ENCODE results near the gene MYRF.
A peak's percentile ranks its signal among the peaks of the same experiment; 100 is the strongest.

Gene MYRF

GRCh38 chr11:61749591-61750217 is 2.7 kb upstream of the MYRF start:
- no peaks in the 10 kb centered on the region for H3K9me3 ChIP-seq (ENCODE audit: control insufficient read depth, insufficient read depth, low read depth, low read length)
- no peak overlapping the region for H3K27ac ChIP-seq (ENCODE audit: extremely low read depth, low read depth, low read length)
- H3K4me1 ChIP-seq (ENCODE audit: control insufficient read depth, insufficient read depth, low read length): no peaks in the 10 kb centered on the region
- no peak overlapping the region for H3K4me3 ChIP-seq (ENCODE audit: low read depth, low read length)
- ChIA-PET CTCF (interaction anchor here (0.5 to 6.7 kb wide), 14 partner anchors 12 to 708 kb away, joined by 3 to 118 read pairs (median 5); partner anchors contain the start of genes FEN1, TMEM138 and TMEM258), POLR2A (interaction anchor here (1.0 kb wide), 1 partner anchor 39 kb away, joined by 3 read pairs; no protein-coding TSS in a partner anchor)
- no peak for TF ChIP-seq ZNF48 (tag by site-specific recombination; IDR thresholded peaks at IDR 0.05)
- TF ChIP-seq EGR2 (tag by site-specific recombination; IDR thresholded peaks at IDR 0.05; ENCODE audit: low read depth): peak; percentile 50; the same call in 1 of the 2 replicates
- no peak for TF ChIP-seq ZNF521 (tag by site-specific recombination; IDR thresholded peaks at IDR 0.05)
- H3K36me3 ChIP-seq (ENCODE audit: control insufficient read depth in 2 of 2, insufficient read depth in 1 of 2, low read length in 2 of 2): no peaks in the 10 kb centered on the region

DNA sequence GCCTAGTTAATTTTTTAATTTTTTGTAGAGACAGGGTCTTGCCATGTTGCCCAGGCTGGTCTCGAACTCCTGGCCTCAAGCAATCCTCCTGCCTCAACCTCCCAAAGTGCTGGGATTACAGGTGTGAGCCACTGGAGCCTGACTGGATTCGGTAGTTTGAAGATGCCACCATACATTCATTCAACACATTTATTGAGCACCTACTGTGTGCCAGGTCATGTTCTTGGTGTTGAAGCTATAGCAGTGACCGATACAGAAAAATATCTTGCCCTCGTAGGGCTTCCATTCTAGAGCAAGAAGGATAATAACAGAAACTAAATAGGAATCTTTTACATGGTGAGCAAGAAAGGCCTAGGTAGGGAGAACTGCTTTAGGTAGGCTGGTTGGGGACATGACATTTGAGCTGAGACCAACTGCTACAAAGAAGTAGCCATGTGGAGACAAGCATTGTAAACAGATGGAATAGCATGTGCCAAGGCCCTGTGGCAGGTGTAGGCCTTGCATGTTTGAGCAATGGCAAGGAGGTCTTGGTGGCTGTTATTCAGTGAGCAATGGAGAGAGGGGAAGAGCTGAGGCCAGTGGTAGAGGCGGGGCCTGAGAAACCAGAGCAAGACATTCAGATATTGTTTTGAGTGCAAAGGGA is 1.7 kb upstream of the MYRF start:
- no peaks in the 10 kb centered on the region for H3K9me3 ChIP-seq (ENCODE audit: control insufficient read depth, insufficient read depth, low read depth, low read length)
- H3K27ac ChIP-seq (ENCODE audit: extremely low read depth, low read depth, low read length): no peak overlapping the region
- TF ChIP-seq ZNF529 (tag by site-specific recombination; IDR thresholded peaks at IDR 0.05; ENCODE audit: insufficient replicate concordance) (no peak), ZNF121 (tag by site-specific recombination; IDR thresholded peaks at IDR 0.05) (0 out of 2 replicates have a peak, but pooled peaks have one; percentile 12), ZNF112 (tag by site-specific recombination; IDR thresholded peaks at IDR 0.05) (no peak), ZNF416 (tag by site-specific recombination; IDR thresholded peaks at IDR 0.05) (no peak), HOXA7 (CRISPR knock-in tag; IDR thresholded peaks at IDR 0.05; ENCODE audit: borderline replicate concordance) (no peak), GLI4 (tag by site-specific recombination; IDR thresholded peaks at IDR 0.05) (no peak), ZNF76 (tag by site-specific recombination; IDR thresholded peaks at IDR 0.05; ENCODE audit: borderline replicate concordance, low read depth) (no peak), ZNF248 (tag by site-specific recombination; IDR thresholded peaks at IDR 0.05) (no peak), ZNF623 (tag by site-specific recombination; IDR thresholded peaks at IDR 0.05) (peak; percentile 97), ZNF514 (tag by site-specific recombination; IDR thresholded peaks at IDR 0.05) (no peak)
- TF ChIP-seq, protein P1, sequence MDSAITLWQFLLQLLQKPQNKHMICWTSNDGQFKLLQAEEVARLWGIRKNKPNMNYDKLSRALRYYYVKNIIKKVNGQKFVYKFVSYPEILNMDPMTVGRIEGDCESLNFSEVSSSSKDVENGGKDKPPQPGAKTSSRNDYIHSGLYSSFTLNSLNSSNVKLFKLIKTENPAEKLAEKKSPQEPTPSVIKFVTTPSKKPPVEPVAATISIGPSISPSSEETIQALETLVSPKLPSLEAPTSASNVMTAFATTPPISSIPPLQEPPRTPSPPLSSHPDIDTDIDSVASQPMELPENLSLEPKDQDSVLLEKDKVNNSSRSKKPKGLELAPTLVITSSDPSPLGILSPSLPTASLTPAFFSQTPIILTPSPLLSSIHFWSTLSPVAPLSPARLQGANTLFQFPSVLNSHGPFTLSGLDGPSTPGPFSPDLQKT (IDR thresholded peaks at IDR 0.05; ENCODE audit: borderline replicate concordance, low read depth, low read length): no peak
- TF ChIP-seq, protein P2, sequence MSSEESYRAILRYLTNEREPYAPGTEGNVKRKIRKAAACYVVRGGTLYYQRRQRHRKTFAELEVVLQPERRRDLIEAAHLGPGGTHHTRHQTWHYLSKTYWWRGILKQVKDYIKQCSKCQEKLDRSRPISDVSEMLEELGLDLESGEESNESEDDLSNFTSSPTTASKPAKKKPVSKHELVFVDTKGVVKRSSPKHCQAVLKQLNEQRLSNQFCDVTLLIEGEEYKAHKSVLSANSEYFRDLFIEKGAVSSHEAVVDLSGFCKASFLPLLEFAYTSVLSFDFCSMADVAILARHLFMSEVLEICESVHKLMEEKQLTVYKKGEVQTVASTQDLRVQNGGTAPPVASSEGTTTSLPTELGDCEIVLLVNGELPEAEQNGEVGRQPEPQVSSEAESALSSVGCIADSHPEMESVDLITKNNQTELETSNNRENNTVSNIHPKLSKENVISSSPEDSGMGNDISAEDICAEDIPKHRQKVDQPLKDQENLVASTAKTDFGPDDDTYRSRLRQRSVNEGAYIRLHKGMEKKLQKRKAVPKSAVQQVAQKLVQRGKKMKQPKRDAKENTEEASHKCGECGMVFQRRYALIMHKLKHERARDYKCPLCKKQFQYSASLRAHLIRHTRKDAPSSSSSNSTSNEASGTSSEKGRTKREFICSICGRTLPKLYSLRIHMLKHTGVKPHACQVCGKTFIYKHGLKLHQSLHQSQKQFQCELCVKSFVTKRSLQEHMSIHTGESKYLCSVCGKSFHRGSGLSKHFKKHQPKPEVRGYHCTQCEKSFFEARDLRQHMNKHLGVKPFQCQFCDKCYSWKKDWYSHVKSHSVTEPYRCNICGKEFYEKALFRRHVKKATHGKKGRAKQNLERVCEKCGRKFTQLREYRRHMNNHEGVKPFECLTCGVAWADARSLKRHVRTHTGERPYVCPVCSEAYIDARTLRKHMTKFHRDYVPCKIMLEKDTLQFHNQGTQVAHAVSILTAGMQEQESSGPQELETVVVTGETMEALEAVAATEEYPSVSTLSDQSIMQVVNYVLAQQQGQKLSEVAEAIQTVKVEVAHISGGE (tag by site-specific recombination; conservative IDR thresholded peaks at IDR 0.05; ENCODE audit: low read depth): no peak
- no peaks in the 10 kb centered on the region for H3K36me3 ChIP-seq (ENCODE audit: control insufficient read depth in 2 of 2, insufficient read depth in 1 of 2, low read length in 2 of 2)
- no peak overlapping the region for H3K4me3 ChIP-seq (ENCODE audit: low read depth, low read length)
- ChIA-PET CTCF (interaction anchor here (0.7 to 6.7 kb wide), 7 partner anchors 13 to 357 kb away, joined by 3 to 118 read pairs (median 6); partner anchors contain the start of genes FEN1 and TMEM258), POLR2A (no interaction called here)
- no peaks in the 10 kb centered on the region for H3K4me1 ChIP-seq (ENCODE audit: control insufficient read depth, insufficient read depth, low read length)

DNA sequence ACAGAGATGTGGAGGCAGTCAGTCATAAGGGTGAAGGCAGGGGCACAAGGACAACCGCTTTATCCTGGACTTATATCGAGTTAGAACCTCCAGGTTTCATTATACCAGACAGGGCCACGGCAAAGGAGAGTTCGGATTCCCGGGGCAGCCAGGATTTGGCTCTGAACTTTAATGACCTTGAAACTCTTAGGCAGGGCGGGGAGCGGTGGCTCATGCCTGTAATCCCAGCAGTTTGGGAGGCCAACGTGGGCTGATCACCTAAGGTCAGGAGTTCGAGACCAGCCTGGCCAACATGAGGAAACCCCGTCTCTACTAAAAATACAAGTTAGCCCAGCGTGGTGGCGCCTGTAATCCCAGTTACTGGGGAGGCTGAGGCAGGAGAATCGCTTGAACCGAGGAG is 1.1 kb upstream of the MYRF start:
- POLR2A ChIA-PET: no interaction called here
- Histone ChIP-seq H3K9me3 (ENCODE audit: control insufficient read depth, insufficient read depth, low read depth, low read length) (no peaks in the 10 kb centered on the region), H3K27ac (ENCODE audit: extremely low read depth, low read depth, low read length) (no peak overlapping the region), H3K4me3 (ENCODE audit: low read depth, low read length) (no peak overlapping the region), H3K4me1 (ENCODE audit: control insufficient read depth, insufficient read depth, low read length) (no peaks in the 10 kb centered on the region), H3K36me3 (ENCODE audit: control insufficient read depth in 2 of 2, insufficient read depth in 1 of 2, low read length in 2 of 2) (no peaks in the 10 kb centered on the region)
- no peak for TF ChIP-seq ZBTB21 (tag by site-specific recombination; IDR thresholded peaks at IDR 0.05)
- no peak for TF ChIP-seq ZNF394 (tag by site-specific recombination; IDR thresholded peaks at IDR 0.05; ENCODE audit: borderline replicate concordance)
- no peak for TF ChIP-seq ZNF146 (tag by site-specific recombination; IDR thresholded peaks at IDR 0.05)
- CTCF ChIA-PET: interaction anchor here (0.6 to 6.7 kb wide), 9 partner anchors 13 to 365 kb away, joined by 3 to 118 read pairs (median 4); partner anchors contain the start of genes FEN1 and TMEM258
